GM21723 (cell line): ENCODE data around the gene PAX2.

Experiments
- ATAC-seq: cut with Tn5 transposase; IDR thresholded peaks from one replicate; pipeline ENCODE4 v1.9.1; 2021; ENCODE audit warnings: mild to moderate bottlenecking, moderate library complexity; ENCODE audit not compliant: unreplicated experiment

Gene PAX2

DNA sequence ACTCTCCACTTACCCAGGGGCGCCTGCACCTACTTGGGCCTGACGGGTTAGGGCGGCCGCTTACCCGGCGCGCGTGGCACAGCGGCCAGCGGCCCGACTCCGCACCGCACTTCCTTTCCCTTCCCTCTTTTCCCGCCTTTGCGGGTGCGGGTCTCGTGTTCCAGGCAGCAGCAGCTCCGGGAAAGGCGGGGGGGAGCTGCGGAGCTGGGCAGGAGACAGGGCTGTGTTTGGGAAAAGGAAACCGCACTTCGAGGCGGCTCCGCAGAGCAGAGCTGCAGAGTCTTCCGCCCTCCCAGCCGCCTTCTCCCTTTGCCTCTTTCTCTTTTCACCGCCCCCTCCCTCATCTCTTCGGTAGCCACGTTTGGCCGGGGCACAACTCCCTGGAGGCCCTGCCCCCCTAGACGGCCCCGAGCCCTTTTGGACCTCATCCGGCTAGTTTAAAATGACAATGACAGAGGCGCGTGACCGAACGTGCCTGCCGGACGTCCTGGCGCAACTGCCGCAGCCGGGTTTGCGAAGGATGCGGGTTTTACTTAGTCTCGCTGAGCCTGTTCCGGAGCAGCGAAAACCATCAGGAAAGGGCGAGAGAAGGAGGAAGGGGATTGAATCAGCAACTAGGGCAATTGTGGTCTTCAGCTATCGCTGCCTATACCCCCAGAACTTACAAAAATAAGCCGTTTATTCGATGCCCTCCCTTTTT is 7.9 kb upstream of the PAX2 start:
- no peak for ATAC-seq

GRCh38 chr10:100738055-100738827 is 7.1 kb upstream of the PAX2 start:
- ATAC-seq, result no peak

- no peak for ATAC-seq
Measured at GRCh38 chr10:100739517-100740368, 5.6 kb upstream of the PAX2 start.

GRCh38 chr10:100740476-100741377 is 4.7 kb upstream of the PAX2 start:
- ATAC-seq, result no peak

DNA sequence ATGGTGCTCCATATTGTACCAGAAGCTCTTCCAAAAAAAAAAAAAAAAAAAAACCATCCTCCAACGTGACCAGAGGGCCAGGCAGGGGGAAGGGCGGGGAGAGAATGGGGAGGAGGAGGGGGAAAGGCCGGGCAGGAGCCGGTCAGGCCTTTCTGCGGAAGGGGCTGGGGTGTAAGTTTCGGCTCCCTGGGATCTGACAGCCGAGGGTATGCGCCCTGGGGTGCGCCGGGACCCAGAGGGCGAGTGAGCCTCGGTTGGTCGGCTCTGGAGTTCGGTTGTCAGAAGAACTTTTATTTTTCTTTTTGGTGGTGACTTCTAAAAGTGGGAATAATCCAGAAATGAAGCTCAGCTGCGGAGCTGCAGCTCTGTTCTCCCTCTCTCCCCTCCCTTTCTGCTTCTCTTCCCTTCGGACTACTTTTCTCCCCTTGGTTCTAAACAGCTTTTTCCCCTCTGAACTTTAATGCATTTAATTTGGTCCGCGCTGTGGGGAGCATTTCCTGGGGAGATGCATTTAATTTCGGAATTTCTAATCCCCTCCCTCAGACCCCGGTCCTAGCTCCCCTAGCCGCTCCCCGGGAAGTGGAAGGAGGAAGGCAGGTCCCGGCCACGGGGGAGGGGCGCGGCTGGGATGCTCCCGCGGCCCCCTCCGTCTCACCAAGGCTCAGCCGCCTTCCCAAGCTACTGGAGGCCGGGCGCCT is 3.9 kb upstream of the PAX2 start:
- no peak for ATAC-seq

DNA sequence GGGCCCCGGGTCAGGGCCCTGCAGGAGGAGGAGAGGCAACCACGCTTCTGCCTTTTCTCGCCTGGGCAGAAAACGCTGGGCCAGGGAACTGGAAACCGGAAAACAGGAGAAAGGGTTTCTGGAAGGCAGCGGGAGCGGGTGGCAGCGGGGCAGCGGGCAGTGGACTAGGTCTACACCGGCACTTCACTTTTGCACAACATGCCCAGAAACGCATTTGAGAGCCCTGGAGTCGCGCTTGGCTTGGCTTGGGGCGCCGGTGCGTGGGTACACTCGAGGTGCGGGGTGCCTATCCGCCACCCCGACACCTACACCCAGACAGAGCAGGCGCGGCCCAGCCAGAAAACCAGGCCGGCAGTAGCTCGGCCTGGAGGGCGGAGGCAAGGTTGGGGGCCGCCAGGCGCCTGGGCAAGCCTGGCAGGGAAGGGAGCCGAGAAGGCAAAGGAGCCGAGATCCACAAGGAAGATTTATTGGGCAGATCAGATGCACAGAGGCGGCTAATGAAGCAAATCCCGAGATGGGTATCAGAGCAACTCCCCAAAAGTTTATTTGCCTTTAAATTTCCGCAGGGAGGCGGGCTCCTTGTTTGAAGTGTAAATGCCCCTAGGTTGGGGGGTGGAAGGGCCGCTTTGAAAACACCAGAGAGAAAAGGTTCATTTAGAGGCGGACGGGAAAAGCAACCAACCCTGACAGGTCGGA is 3.2 kb upstream of the PAX2 start:
- ATAC-seq, result no peak

DNA sequence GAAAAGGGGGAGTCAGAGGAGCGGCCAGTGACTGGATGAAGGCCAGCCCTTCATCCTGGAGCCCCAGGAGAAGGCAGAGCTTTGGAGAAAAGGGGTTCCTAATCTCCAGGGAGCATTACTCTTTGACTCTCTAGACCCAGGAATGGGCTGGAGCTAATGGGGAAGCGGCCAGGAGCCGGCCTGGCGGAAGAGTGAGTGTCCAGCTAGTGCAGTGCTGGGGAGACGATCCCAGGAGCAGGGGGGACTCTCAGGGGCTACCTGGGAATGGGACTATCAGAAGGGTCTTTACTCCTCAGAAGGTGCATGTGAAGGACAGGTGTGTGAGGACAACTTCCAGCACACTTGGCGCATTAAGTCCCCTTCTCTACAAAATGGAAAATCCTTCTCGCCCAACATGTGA is 2.4 kb upstream of the PAX2 start:
- no peak for ATAC-seq

DNA sequence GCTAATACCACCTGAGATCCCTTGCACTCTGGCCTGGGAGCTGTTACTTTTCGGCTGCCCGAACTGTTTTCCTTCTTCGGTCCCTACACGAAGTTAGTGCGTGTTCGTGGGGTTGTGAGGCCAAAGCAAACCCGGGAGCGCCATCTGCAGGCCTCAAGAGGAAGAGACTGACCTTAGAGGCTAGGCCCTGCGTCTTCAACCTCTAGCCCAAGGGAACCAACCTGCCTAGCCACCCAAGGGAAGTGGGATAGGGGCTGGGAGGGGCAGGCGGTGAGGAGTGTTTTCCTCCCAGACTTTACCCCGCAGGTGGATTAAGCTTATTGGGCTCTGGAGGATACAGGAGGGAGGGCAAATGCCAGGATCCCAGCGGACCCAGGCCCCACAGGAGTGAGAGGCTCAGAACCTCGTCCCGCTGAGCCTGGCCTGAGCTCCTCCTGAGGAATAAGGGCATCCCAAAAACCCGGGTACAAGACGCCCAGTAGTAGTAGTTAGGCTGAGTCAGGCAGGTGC is 1.7 kb upstream of the PAX2 start:
- peak; percentile 48 for ATAC-seq

DNA sequence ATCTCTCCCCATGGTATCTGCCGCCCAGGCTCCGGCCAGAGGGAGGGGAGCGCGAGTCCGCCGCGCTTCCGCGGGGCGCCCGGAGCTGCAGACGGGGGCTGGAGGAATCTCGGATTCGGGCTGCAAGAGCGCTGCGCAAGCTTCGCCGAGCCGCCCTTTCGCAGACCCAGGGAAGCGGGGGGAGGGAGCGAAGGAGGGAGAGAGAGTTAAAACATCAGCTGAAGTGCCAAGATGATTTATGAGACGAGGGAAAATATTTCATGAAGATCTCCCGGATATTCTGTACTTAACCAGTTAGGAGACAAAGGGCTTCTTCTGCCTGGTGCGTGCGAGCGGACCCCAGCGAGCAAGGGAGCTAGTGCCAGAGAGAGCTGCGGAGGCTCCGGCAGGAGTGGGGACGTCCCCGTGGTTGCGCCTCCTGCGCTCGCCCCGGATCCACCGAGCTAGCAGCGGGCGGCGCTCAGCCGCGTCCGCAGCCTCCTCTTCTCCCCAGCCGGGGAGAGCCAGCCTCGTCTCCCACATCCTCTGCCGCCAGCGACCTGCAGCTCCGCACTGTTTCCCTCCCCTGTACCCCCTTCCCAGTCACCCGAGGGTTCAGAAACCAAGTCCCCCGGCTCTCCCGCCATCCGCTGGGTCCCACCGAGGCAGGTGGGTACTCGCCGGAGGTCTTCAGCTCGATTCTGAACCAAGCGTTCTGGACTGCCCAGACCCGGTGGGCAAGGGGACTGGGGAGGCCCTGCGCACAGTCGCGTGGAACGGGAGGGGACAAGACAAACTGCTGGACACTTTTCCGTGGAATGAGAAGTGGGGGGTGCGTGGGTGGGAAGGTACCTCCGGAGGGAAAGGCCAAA is 1.0 kb upstream of the PAX2 start:
- ATAC-seq, result no peak

DNA sequence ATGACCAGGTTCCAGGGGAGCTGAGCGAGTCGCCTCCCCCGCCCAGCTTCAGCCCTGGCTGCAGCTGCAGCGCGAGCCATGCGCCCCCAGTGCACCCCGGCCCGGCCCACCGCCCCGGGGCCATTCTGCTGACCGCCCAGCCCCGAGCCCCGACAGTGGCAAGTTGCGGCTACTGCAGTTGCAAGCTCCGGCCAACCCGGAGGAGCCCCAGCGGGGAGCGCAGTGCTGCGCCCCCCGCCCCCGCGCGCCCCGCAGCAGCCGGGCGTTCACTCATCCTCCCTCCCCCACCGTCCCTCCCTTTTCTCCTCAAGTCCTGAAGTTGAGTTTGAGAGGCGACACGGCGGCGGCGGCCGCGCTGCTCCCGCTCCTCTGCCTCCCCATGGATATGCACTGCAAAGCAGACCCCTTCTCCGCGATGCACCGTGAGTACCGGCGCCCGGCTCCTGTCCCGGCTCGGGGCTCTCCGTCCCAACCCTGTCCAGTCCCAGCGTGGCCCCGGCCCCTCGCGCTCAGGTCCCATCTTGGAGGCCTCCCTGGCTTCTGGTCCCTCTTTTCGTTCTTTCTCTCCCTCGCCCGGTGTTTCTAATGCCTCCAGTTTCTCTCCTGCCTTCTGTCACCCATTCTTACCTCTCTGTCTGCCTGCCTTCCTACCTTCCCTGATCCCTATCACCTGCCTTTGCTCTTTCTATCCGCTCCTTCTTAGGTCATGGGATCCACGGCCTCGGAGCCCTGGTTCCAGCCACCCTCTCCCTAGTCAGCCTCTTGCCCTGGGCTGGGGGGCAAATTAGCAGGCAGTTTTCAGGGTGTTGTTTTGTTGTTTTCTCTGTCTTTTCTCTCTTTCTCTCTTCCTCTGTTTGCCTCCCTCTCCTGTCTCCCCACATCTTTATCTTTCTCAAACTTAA is 751 bp downstream of the PAX2 start:
- ATAC-seq, result no peak

DNA sequence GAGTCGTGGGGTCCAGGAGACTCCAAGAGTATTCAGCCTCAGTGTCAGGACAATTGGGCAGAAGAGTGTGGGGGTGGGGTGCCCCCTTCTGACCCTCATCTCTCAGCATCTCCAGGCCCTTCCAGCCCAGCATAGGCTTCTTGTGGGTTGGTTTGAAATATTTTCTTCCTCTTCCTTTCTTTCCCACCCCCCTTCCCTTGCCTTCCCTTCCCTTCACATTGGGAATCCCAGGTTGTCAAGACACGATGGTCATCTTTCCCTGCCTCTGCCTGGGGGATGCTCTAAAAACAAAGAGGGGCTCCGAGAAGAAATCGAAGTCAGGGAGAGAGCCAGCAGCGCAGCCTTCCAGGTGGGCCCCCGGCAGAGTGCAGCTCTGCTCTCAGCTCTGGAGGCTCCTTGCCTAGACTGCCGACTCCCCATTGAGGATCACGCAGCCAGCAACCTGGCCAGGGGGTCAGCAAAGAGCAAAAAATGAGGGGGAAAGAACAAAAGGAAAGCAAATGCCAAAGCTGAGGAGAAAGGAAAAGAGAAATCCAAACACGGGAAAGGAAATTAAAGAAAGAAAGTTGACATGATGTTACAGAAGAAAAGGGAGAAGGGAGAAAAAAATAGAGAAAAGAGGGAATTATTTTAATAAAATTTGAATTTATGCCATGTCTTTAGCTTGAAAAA is 1.5 kb downstream of the PAX2 start:
- no peak for ATAC-seq

- no peak for ATAC-seq
Measured at GRCh38 chr10:100747456-100748230, 2.3 kb downstream of the PAX2 start.

- ATAC-seq, result no peak
Measured at GRCh38 chr10:100748231-100749058, 3.1 kb downstream of the PAX2 start.

GRCh38 chr10:100749059-100749308 is 3.6 kb downstream of the PAX2 start:
- ATAC-seq, result no peak
